ENCODE measurements around the gene MRFAP1L1.
"Not testable (repeated sequence)": the region's sequence is repeated elsewhere in the genome, so short reads cannot be mapped to it uniquely, and the experiment has no call there.

MRFAP1L1 gene

GRCh38 chr4:6734165-6734786 is 24.6 kb upstream of the MRFAP1L1 start:
- DNase-seq (ENCODE audit: low read depth), result no peak

- DNase-seq (ENCODE audit: low read depth), result no peak
Measured at GRCh38 chr4:6733358-6734164, 23.9 kb upstream of the MRFAP1L1 start.

DNA sequence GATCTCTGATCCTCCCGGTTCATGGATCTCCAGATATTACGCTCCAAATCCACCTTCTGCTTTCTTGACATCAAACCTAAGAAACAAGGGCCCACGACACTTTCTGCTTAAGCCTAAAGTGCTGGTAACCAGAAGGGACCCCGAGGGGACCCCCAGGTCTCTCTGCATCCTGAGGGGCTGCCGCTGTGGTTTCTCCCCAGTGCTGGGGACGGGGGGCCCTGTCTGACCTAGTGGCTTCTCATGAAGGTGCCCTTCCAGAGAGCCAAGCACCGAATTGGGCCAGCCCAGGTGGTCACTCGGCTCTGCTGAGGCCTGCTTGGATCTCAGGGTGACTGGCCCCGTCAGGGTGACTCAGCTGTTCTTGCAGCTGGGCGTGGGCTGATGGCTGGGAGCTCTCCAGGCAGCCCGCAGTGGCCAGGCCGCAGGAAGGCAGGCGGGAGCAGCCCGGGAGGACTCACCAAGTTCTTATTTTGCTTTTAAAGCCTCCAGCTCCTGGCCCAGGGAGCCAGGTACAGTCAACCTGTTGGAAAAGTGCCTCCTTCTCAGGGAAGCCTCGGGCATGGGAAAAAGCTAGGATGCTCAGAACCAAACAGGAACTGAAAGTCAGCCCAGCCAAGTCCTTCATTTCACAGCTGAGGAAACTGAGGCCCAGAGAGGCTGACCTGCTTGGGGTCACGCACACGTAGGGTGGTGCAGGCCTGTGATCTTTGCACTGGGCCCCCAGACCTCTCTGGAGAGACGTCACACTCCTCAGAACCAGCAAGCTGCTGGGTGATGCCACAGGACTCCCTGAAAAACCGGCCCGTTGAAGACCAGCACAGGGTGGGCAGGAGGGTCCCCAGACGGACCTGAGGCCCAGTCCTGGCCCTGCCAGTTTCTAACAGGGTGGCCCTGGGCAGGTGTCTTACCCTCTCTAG is 23.0 kb upstream of the MRFAP1L1 start:
- DNase-seq (ENCODE audit: low read depth), result no peak

GRCh38 chr4:6731780-6732179 is 22.1 kb upstream of the MRFAP1L1 start:
- DNase-seq (ENCODE audit: low read depth), result no peak

- DNase-seq (ENCODE audit: low read depth), result no peak
Measured at GRCh38 chr4:6731318-6731675, 21.6 kb upstream of the MRFAP1L1 start.

- no peak for DNase-seq (ENCODE audit: low read depth)
Measured at GRCh38 chr4:6730603-6731317, 21.1 kb upstream of the MRFAP1L1 start.

DNA sequence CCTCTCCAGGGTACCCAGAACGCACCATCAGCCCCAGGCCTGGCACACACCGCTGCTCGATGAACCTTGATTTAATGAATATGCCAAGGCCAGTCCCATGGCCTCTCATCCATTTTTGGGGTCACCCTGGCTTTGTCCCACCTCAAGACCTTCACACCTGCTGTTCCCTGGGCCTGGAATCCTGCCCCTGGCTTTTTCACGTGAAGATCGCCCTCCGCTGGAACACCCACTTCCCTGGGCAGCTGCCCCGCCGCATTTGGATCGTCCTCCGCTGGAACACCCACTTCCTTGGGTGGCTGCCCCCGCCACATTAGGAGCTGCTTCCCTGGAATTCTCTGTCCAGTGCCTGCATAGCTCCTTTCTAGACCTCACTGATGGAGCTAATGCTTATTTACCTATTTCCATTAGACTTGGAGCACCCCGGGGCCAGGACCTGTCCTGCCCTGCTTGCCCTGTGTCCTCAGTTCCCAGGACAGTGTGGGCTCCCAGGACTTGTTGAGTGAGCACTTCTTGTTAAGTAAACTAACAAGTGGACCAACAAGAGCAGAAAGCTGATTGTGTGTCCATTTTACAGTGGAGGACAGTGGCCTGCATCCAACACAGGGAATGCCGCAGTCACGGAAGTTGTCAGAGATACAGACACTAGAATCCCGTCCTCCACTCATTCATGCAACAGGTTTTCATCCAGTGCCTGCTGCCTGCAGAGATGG is 18.8 kb upstream of the MRFAP1L1 start:
- no peak for DNase-seq (ENCODE audit: low read depth)

DNA sequence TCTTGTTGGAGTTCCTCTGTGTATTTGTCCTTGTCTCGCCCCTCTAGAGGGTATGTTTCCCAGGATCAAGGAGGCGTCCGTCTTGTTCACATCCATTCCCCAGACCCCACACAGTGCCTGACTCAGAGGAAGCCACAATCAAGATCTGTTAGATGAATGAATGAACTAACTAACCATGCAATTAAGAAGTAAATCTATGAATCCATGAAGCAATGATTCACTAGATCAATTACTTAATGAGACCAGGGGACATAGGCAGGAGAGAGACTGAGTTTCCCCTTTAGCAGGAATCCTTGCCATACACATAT is 18.2 kb upstream of the MRFAP1L1 start:
- no peak for DNase-seq (ENCODE audit: low read depth)

DNA sequence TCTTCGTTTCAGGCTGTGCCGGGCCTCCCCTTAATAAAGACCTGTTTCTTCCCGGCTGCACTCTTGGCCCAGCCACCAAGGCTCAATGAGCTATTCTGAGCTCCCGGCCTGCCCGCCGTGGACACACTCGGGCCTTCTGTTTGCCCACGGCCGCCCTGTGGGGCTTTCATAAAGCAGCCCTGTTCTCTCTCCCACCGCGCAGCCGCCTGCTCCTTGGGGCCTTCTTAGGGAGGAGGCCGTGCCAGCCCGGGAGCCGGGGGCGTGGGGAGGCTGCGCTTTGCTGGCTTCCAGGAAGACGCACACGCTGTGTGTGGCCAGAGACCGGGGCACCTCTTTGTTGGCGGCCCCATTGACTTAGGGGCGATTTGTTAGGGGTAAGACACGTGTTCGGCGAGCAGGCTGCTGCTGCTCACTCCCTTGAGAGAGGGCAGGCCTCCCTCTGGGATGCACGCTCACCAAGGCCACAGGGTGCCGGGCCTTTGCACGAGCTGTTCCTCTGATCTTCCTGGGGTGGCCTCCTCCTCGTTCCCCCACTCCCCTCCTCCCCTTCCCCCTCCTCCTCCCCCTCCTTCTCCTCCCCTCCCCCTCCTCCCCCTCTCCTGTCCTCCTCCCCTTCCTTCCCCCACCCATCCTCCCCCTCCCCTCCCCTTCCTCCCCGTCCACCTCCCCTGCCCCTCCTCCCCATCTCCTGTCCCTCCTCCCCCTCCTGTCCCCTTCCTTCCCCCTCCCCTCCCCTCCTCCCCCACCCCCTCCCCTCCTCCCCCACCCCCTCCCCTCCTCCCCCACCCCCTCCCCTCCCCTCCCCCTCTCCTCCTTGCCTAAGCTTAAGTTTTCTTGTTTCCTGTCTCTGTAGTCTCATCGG is 17.6 kb upstream of the MRFAP1L1 start:
- DNase-seq (ENCODE audit: low read depth), result no peak

DNA sequence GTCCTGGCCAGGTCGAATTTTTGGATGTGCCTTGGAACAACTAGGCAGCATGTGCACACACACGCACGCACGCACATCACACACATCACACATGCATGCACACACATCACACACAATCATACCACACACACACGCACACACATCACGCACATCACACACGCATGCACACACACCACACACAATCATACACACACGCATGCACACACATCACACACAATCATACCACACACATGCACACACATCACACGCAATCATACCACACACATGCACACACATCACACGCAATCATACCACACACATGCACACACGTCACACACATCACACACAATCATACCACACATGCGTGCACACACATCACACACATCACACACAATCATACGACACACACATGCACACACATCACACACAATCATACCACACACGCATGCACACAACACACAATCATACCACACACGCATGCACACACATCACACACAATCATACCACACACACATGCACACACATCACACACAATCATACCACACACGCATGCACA is 15.8 kb upstream of the MRFAP1L1 start:
- not testable (repeated sequence) for DNase-seq (ENCODE audit: low read depth)

DNA sequence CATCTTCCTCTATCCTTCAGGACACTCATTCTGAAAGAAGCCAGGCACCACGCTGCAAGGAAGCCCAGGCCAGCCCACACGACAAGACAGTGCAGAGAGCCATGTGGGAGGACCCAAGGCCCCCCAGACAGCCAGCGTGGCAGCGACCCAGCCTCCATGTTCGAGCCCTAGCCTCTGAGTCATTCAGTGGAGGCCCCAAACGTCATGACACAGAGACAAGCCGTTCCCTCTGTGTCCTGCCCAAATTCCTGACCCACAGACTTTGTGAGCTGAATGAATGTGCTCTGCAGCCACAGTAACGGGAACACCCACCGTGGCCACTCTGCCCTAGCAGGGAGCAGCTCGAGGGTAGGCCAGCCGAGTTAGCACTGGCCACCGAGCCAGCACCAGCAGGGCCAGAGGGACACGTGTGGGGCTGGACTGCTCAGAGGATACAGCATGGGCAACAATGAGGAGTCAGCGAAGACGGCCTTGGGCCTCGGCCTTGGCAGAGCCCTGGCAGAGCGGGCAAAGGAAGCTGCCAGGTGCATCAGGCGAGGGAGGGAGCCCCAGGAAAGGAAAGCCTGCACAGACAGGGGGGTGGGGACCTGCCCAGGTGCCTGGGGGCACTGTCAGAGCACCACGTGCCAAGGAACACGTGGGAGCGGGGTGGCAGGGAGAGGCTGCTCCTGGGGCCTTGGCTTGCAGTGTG is 14.9 kb upstream of the MRFAP1L1 start:
- no peak for DNase-seq (ENCODE audit: low read depth)

- no peak for DNase-seq (ENCODE audit: low read depth)
Measured at GRCh38 chr4:6723851-6724250, 14.2 kb upstream of the MRFAP1L1 start.

DNA sequence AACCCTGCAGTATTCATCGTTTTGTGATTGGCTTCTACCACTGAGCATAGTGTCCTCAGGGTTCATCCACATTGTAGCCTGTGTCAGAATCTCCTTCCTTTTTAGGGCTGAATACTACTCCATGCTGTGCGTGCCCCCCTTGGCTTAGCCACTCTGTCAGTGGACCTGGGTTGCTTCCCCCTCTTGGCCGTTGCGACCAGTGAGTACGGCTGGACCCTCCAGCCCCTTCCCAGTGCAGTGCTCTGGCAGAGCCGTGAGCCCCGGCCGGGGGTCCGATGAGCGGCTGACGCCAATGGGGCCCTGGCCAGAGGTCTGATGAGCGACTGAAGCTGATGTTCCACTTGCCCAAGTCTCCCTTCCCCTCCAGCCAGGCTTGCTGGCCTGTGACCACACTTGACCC is 13.2 kb upstream of the MRFAP1L1 start:
- DNase-seq (ENCODE audit: low read depth), result no peak

GRCh38 chr4:6721121-6721520 is 11.5 kb upstream of the MRFAP1L1 start:
- no peak for DNase-seq (ENCODE audit: low read depth)

GRCh38 chr4:6720202-6720699 is 10.6 kb upstream of the MRFAP1L1 start:
- peak; percentile 75 for DNase-seq (ENCODE audit: low read depth)

DNA sequence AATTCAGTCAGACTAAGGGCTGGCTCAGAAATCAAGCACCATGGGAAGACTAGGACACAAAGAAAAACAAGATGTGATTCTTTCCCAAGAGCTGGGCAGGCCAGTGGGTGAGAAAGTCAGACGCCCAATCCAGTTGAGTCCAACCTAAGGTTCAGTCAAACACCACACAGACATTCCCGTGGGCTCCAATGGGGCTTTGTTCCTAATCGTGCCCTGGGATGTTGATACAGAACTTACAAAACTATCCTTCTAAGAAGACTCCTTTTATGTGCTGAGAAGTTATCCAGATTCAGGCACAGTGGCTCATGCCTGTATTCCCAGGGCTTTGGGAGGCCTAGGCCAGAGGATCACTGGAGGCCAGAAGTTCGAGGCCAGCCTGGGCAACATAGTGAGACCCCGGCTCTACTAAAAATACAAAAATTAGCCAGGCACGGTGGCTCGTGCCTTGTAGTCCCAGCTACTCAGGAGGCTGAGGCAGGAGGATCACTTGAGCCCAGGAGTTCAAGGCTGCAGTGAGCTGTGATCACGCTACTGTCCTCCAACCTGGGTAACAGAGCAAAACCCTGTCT is 10.0 kb upstream of the MRFAP1L1 start:
- DNase-seq (ENCODE audit: low read depth), result no peak

GRCh38 chr4:6718932-6719610 is 9.4 kb upstream of the MRFAP1L1 start:
- no peak for DNase-seq (ENCODE audit: low read depth)

GRCh38 chr4:6716958-6717655 is 7.4 kb upstream of the MRFAP1L1 start:
- no peak for DNase-seq (ENCODE audit: low read depth)
